H9 (cell line): ENCODE measurements around the gene SELENOW. TPM values are rescaled to one million over a fixed set of nuclear protein-coding genes. Genes with fewer than 3 reads are reported as not detected.

Experiments
- DNase-seq: peaks from one replicate; pipeline ENCODE4 v3.0.0-alpha.2; 2017
- H2AFZ ChIP-seq: one replicate; pipeline ENCODE4 v1.6.1; 2013; ENCODE audit warnings: mild to moderate bottlenecking, low read length, control low read depth, moderate library complexity
- H2AK5ac ChIP-seq: 2 replicates; pipeline ENCODE4 v1.6.1; 2013; ENCODE audit warnings: low read length, control low read depth, mixed read lengths; ENCODE audit not compliant: insufficient read length
- H2BK120ac ChIP-seq: one replicate; pipeline ENCODE4 v1.6.1; 2013; ENCODE audit warnings: low read depth, mild to moderate bottlenecking, low read length, control low read depth, inconsistent platforms; ENCODE audit not compliant: poor library complexity, severe bottlenecking
- H2BK12ac ChIP-seq: 2 replicates; pipeline ENCODE4 v1.6.1; 2013; ENCODE audit warnings: low read length, control low read depth, mixed read lengths, low read depth; ENCODE audit not compliant: insufficient read length
- H2BK15ac ChIP-seq: 2 replicates; pipeline ENCODE4 v1.6.1; 2013; ENCODE audit warnings: low read depth, low read length, control low read depth
- H2BK20ac ChIP-seq: one replicate; pipeline ENCODE4 v1.6.1; 2013; ENCODE audit warnings: low read depth, mild to moderate bottlenecking, low read length, control low read depth, inconsistent platforms; ENCODE audit not compliant: poor library complexity, severe bottlenecking
- H2BK5ac ChIP-seq: 2 replicates; pipeline ENCODE4 v1.6.1; 2013; ENCODE audit warnings: low read length, control low read depth, mixed read lengths; ENCODE audit not compliant: insufficient read length
- H3K14ac ChIP-seq: 2 replicates; pipeline ENCODE4 v1.6.1; 2013; ENCODE audit warnings: low read length, control low read depth; ENCODE audit not compliant: insufficient read depth
- H3K18ac ChIP-seq: 2 replicates; pipeline ENCODE4 v1.6.1; 2013; ENCODE audit warnings: low read depth, mild to moderate bottlenecking, mixed read lengths, low read length, control low read depth; ENCODE audit not compliant: insufficient read length
- H3K23ac ChIP-seq: 2 replicates; pipeline ENCODE4 v1.6.1; 2013; ENCODE audit warnings: low read length, control low read depth, mixed read lengths, low read depth; ENCODE audit not compliant: insufficient read length
- H3K23me2 ChIP-seq: 2 replicates; pipeline ENCODE4 v1.6.1; 2013; ENCODE audit warnings: low read depth, mild to moderate bottlenecking, mixed read lengths, low read length, control low read depth; ENCODE audit not compliant: insufficient read length, poor library complexity, severe bottlenecking
- H3K27ac ChIP-seq: 2 replicates; pipeline ENCODE4 v1.5.1; 2013; ENCODE audit warnings: low read length, control low read depth, mixed read lengths, low read depth; ENCODE audit not compliant: insufficient read length
- H3K27me3 ChIP-seq: 2 replicates; pipeline ENCODE4 v1.6.1; 2013; ENCODE audit warnings: low read length, control low read depth, inconsistent platforms; ENCODE audit not compliant: insufficient read depth
- H3K4ac ChIP-seq: 2 replicates; pipeline ENCODE4 v1.6.1; 2013; ENCODE audit warnings: low read depth, mild to moderate bottlenecking, control low read depth, inconsistent platforms, low read length, moderate library complexity
- H3K4me1 ChIP-seq: 2 replicates; pipeline ENCODE4 v1.6.1; 2013; ENCODE audit warnings: low read length, control low read depth, inconsistent platforms; ENCODE audit not compliant: insufficient read depth
- H3K4me2 ChIP-seq: 2 replicates; pipeline ENCODE4 v1.6.1; 2013; ENCODE audit warnings: low read length, control low read depth, mixed read lengths; ENCODE audit not compliant: insufficient read length, insufficient read depth
- H3K56ac ChIP-seq: 2 replicates; pipeline ENCODE4 v1.6.1; 2013; ENCODE audit warnings: low read depth, mild to moderate bottlenecking, mixed read lengths, low read length, control low read depth; ENCODE audit not compliant: insufficient read length
- H3K79me1 ChIP-seq: 2 replicates; pipeline ENCODE4 v1.6.1; 2013; ENCODE audit warnings: low read depth, mild to moderate bottlenecking, moderate library complexity, low read length, control low read depth, inconsistent platforms; ENCODE audit not compliant: insufficient read depth, poor library complexity, severe bottlenecking
- H3K79me2 ChIP-seq: 2 replicates; pipeline ENCODE4 v1.6.1; 2013; ENCODE audit warnings: low read length, control low read depth, inconsistent platforms; ENCODE audit not compliant: insufficient read depth
- H3K9ac ChIP-seq: 2 replicates; pipeline ENCODE4 v1.6.1; 2013; ENCODE audit warnings: low read length, control low read depth, mixed read lengths; ENCODE audit not compliant: insufficient read length; ENCODE audit errors: extremely low read depth
- H3K9me3 ChIP-seq: one replicate; pipeline ENCODE4 v1.6.1; 2013; ENCODE audit warnings: low read depth, low read length, inconsistent platforms; ENCODE audit not compliant: control insufficient read depth
- H3T11ph ChIP-seq: one replicate; pipeline ENCODE4 v1.6.1; 2013; ENCODE audit warnings: mild to moderate bottlenecking, low read length, control low read depth, inconsistent platforms
- H4K20me1 ChIP-seq: one replicate; pipeline ENCODE4 v1.6.1; 2013; ENCODE audit not compliant: control insufficient read depth, insufficient read length, insufficient read depth
- H4K5ac ChIP-seq: 2 replicates; pipeline ENCODE4 v1.6.1; 2013; ENCODE audit warnings: low read depth, mild to moderate bottlenecking, mixed read lengths, low read length, control low read depth; ENCODE audit not compliant: insufficient read length
- H4K8ac ChIP-seq: replicated peaks from 2 replicates; pipeline ENCODE4 v1.6.1; 2013; ENCODE audit warnings: low read length, control low read depth, mixed read lengths, low read depth; ENCODE audit not compliant: insufficient read length
- H4K91ac ChIP-seq: 2 replicates; pipeline ENCODE4 v1.6.1; 2013; ENCODE audit warnings: low read depth, mild to moderate bottlenecking, moderate library complexity, mixed read lengths, low read length, control low read depth; ENCODE audit not compliant: insufficient read length
- H3K27ac Mint-ChIP-seq, 3 experiments: 2 replicates in 2 of 3; 3 replicates in 1 of 3; pipeline ENCODE4 v1.8.0; 2020 to 2021; ENCODE audit warnings: mixed read lengths in 3 of 3, mild to moderate bottlenecking in 1 of 3, moderate library complexity in 1 of 3
- H3K27me3 Mint-ChIP-seq: 2 replicates; pipeline ENCODE4 v1.8.0; 2021; ENCODE audit warnings: low read depth, mild to moderate bottlenecking, moderate library complexity, mixed read lengths
- H3K36me3 Mint-ChIP-seq, 3 experiments: 2 replicates in 2 of 3; 3 replicates in 1 of 3; pipeline ENCODE4 v1.8.0; 2020 to 2021; ENCODE audit warnings: low read depth in 3 of 3, mixed read lengths in 3 of 3; ENCODE audit not compliant: insufficient read depth in 1 of 3
- H3K4me1 Mint-ChIP-seq, 2 experiments: 2 replicates each; pipeline ENCODE4 v1.8.0; 2020; ENCODE audit warnings: mixed read lengths in 2 of 2
- H3K4me3 Mint-ChIP-seq, 2 experiments: 2 replicates in 1 of 2; 3 replicates in 1 of 2; pipeline ENCODE4 v1.8.0; 2020 to 2021; ENCODE audit warnings: mild to moderate bottlenecking in 2 of 2, mixed read lengths in 2 of 2, moderate library complexity in 1 of 2
- H3K9me3 Mint-ChIP-seq, 2 experiments: 2 replicates in 1 of 2; 3 replicates in 1 of 2; pipeline ENCODE4 v1.8.0; 2020; ENCODE audit warnings: mild to moderate bottlenecking in 2 of 2, mixed read lengths in 2 of 2, moderate library complexity in 1 of 2
- CTCF ChIP-seq: fragments of 200-600 bp; sonication (generic); conservative IDR thresholded peaks from 3 replicates; pipeline ENCODE4 v1.8.0; 2021; ENCODE audit warnings: antibody characterized with exemption, mild to moderate bottlenecking
- WGBS: extraction: QIAGEN DNeasy Blood & Tissue Kit; methylation state at CpG from one replicate; pipeline ENCODE4 v1.1.7; 2013; ENCODE audit warnings: missing lambda C conversion rate, low lambda C conversion rate, mixed read lengths; ENCODE audit not compliant: insufficient read length; ENCODE audit errors: extremely low coverage; 5-methylcytosine and 5-hydroxymethylcytosine counted together
- total RNA-seq: library from RNA; stranded (reverse); gene quantifications from 2 replicates; pipeline ENCODE4 v1.2.1, GENCODE V29; 2021

Gene SELENOW
- total RNA-seq, 1 experiment from 2014 or later: 388 TPM

DNA sequence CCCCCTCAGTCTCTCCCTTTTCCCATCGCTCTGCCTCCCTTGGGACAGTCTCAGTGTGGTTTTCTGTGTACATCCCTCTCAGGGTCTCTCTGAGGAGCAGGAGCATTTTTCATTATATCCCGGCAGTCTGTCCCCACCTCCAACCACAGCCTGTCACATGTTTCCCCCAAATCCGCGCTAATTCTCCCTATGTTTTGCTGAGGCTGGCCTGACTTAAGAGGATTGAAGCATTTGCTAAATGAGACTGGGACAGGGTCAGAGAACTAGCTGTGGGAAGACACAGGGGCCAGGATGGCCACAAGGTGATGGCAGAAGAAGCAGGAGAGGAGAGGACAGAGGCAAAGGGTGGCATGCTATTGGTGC lies 20.4 kb downstream of the SELENOW start:
- Histone ChIP-seq H4K8ac (no peak overlapping the region), H4K20me1 (no peaks in the 10 kb centered on the region), H3K79me2 (no peaks in the 10 kb centered on the region), H3K27me3 (no peaks in the 10 kb centered on the region), H2BK12ac (no peak overlapping the region), H2BK20ac (no peak overlapping the region), H3K23me2 (no peaks in the 10 kb centered on the region), H3T11ph (no peak overlapping the region), H4K5ac (no peak overlapping the region), H3K4me1 (no peaks in the 10 kb centered on the region), H3K4ac (no peak overlapping the region), H2BK15ac (no peak overlapping the region), H3K56ac (no peak overlapping the region), H2BK120ac (no peak overlapping the region), H2BK5ac (no peak overlapping the region), H3K4me2 (no peak overlapping the region), H3K14ac (no peak overlapping the region), H3K79me1 (no peaks in the 10 kb centered on the region), H3K27ac (no peak overlapping the region), H2AK5ac (no peak overlapping the region), H4K91ac (no peak overlapping the region), H3K23ac (no peak overlapping the region), H3K9ac (no peak overlapping the region), H2AFZ (no peak overlapping the region), H3K18ac (no peak overlapping the region), H3K9me3 (no peaks in the 10 kb centered on the region)
- DNase-seq: no peak
- H3K4me1 Mint-ChIP-seq: peaks cover 2 to 4% of the 10 kb centered on the region in 2 experiments; a peak in 1 of 4 replicates
- WGBS: no CpG with 5 or more reads among the region's 4 CpGs
- no peak overlapping the region for H3K4me3 Mint-ChIP-seq
- no peak overlapping the region; a peak in 2 of 7 replicates for H3K27ac Mint-ChIP-seq
- no peak for TF ChIP-seq CTCF
- peaks cover 2% of the 10 kb centered on the region; the same call in 1 of the 2 replicates for H3K27me3 Mint-ChIP-seq
- peaks cover 5 to 7% (median 5%) of the 10 kb centered on the region in 3 experiments; a peak in 3 of 7 replicates for H3K36me3 Mint-ChIP-seq
- H3K9me3 Mint-ChIP-seq: peaks cover 5 to 10% of the 10 kb centered on the region in 2 experiments; a peak in 4 of 5 replicates
